B cell (primary cell): ENCODE measurements around the gene CFAP54. TPM values are rescaled to one million over a fixed set of nuclear protein-coding genes. Genes with fewer than 3 reads are reported as not detected.

Experiments used
- ATAC-seq: fragments of 200-7000 bp; cut with Tn5 transposase; one replicate; pipeline ENCODE4 v1.10.0; 2021; ENCODE audit warnings: low read depth, mild to moderate bottlenecking, moderate number of reproducible peaks, moderate library complexity
- CTCF ChIA-PET: fragments of 350-600 bp; sonication (Branson Sonifier 250); formaldehyde crosslinking; loops from one replicate; lab custom pipeline; 2021; ENCODE audit warnings: antibody characterized with exemption, inconsistent platforms; lab: Charles Lee
- POLR2A ChIA-PET: fragments of 350-600 bp; sonication (Branson Sonifier 250); formaldehyde crosslinking; loops from one replicate; lab custom pipeline; 2021; ENCODE audit warnings: antibody characterized with exemption; lab: Charles Lee
- DNase-seq: peaks from one replicate; pipeline ENCODE4 v3.0.0; 2013
- H2AFZ ChIP-seq: 2 replicates; pipeline ENCODE4 v1.6.1; 2012; ENCODE audit warnings: mild to moderate bottlenecking, low read depth, low read length; ENCODE audit not compliant: insufficient read depth, poor library complexity, severe bottlenecking
- H3K27ac ChIP-seq, 2 donors: 1 replicate in 1 of 2; 2 replicates in 1 of 2; pipeline ENCODE4 v1.5.1; 2012 to 2013; ENCODE audit warnings: low read length in 2 of 2, mild to moderate bottlenecking in 2 of 2, moderate library complexity in 1 of 2
- H3K27me3 ChIP-seq, 4 experiments: fragments of 200-600 bp in 1 of 4; sonication (generic) in 1 of 4; replicated peaks in 1 of 4; 1 replicate in 2 of 4; 2 replicates in 2 of 4; pipeline versions ENCODE4 v1.6.1 to v1.7.0; 2013 to 2016; ENCODE audit warnings: low read length in 3 of 4, mild to moderate bottlenecking in 2 of 4, mixed read lengths in 1 of 4, moderate library complexity in 1 of 4; ENCODE audit not compliant: insufficient read depth in 4 of 4, control insufficient read depth in 3 of 4; ENCODE audit errors: control extremely low read depth in 1 of 4
- H3K36me3 ChIP-seq, 2 experiments: replicated peaks in 1 of 2; 1 replicate in 1 of 2; 2 replicates in 1 of 2; pipeline versions ENCODE4 v1.6.1 to v1.7.1; 2013; ENCODE audit warnings: low read length in 1 of 2; ENCODE audit not compliant: insufficient read depth in 2 of 2, control insufficient read depth in 1 of 2; ENCODE audit errors: control extremely low read depth in 1 of 2, extremely low read depth in 1 of 2
- H3K4me1 ChIP-seq, 2 donors: fragments of 200-600 bp in 1 of 2; sonication (generic) in 1 of 2; 1 replicate in 1 of 2; 2 replicates in 1 of 2; pipeline versions ENCODE4 v1.5.1 to v1.6.1; 2013 to 2017; ENCODE audit warnings: low read length in 2 of 2; ENCODE audit not compliant: control insufficient read depth in 2 of 2, insufficient read depth in 2 of 2
- H3K4me2 ChIP-seq: replicated peaks from 2 replicates; pipeline ENCODE3; 2012; ENCODE audit warnings: mild to moderate bottlenecking, low read depth, low read length; ENCODE audit not compliant: poor library complexity, severe bottlenecking
- H3K4me3 ChIP-seq, 5 experiments: fragments of 200-600 bp in 1 of 5; sonication (generic) in 1 of 5; 1 replicate in 3 of 5; 2 replicates in 2 of 5; pipeline versions ENCODE4 v1.5.1 to v1.7.0; 2011 to 2016; ENCODE audit warnings: low read length in 4 of 5, mild to moderate bottlenecking in 4 of 5, low read depth in 2 of 5, control low read depth in 1 of 5, moderate library complexity in 1 of 5; ENCODE audit not compliant: insufficient read depth in 1 of 5; ENCODE audit errors: control extremely low read depth in 1 of 5, extremely low read depth in 1 of 5
- H3K79me2 ChIP-seq: fragments of 200-600 bp; sonication (generic); one replicate; pipeline ENCODE4 v1.6.0; 2016; ENCODE audit warnings: low read length; ENCODE audit not compliant: control insufficient read depth, insufficient read depth
- H3K9ac ChIP-seq: fragments of 200-600 bp; sonication (generic); 2 replicates; pipeline ENCODE4 v1.6.1; 2017; ENCODE audit warnings: mild to moderate bottlenecking, low read length, moderate library complexity
- H3K9me3 ChIP-seq, 3 donors: one replicate each; pipeline versions ENCODE4 v1.6.1 to v1.7.1; 2013; ENCODE audit warnings: low read length in 2 of 3; ENCODE audit not compliant: control insufficient read depth in 2 of 3, insufficient read depth in 1 of 3; ENCODE audit errors: control extremely low read depth in 1 of 3
- H4K20me1 ChIP-seq: 2 replicates; pipeline ENCODE4 v1.6.0; 2012; ENCODE audit warnings: mild to moderate bottlenecking, low read length; ENCODE audit not compliant: insufficient read depth, control insufficient read depth, poor library complexity, severe bottlenecking
- H3K27ac Mint-ChIP-seq: one replicate; pipeline ENCODE4 v1.8.0; 2021; ENCODE audit warnings: mixed read lengths
- H3K27me3 Mint-ChIP-seq: one replicate; pipeline ENCODE4 v1.8.0; 2021; ENCODE audit warnings: mixed read lengths
- H3K4me1 Mint-ChIP-seq: one replicate; pipeline ENCODE4 v1.8.0; 2021; ENCODE audit warnings: mixed read lengths
- H3K4me3 Mint-ChIP-seq: one replicate; pipeline ENCODE4 v1.8.0; 2021; ENCODE audit warnings: mixed read lengths
- H3K9me3 Mint-ChIP-seq: one replicate; pipeline ENCODE4 v1.8.0; 2022; ENCODE audit warnings: mixed read lengths; ENCODE audit not compliant: insufficient read depth
- EZH2 ChIP-seq: IDR thresholded peaks from 2 replicates; pipeline ENCODE4 v1.6.1; 2012; ENCODE audit warnings: borderline replicate concordance, low read depth, mild to moderate bottlenecking, moderate library complexity, low read length; ENCODE audit not compliant: insufficient read depth, poor library complexity, severe bottlenecking
- WGBS: methylation state at CpG from one replicate; pipeline ENCODE4 v1.1.5; 2013; ENCODE audit warnings: missing lambda C conversion rate; ENCODE audit not compliant: insufficient coverage; 5-methylcytosine and 5-hydroxymethylcytosine counted together
- intact Hi-C: fragments of 100-400 bp; cut with micrococcal nuclease; formaldehyde crosslinking; loops from one replicate; pipeline ENCODE4 v1.10.0; 2022
- polyA plus RNA-seq: library from polyadenylated mRNA; depleted of rRNA; stranded (reverse); fragments of >200 nt; gene quantifications from 2 replicates; pipeline ENCODE4 v1.2.3, GENCODE V29; 2012
- total RNA-seq, 2 donors: library from RNA; stranded (reverse); fragments of 120-200 nt in 1 of 2; gene quantifications; 1 replicate in 1 of 2; 2 replicates in 1 of 2; pipeline versions ENCODE4 v1.2.3 to v1.2.4, GENCODE V29; 2013 to 2022
- TF ChIP-seq, protein P1 (sequence below): fragments of 200-600 bp; IDR thresholded peaks from one replicate; pipeline ENCODE4 v1.8.0; 2022; ENCODE audit warnings: antibody characterized with exemption, mild to moderate bottlenecking

The CFAP54 gene
- total and polyA plus RNA-seq, 2 donors (not counting 1 experiment from before 2014, with no cell fraction given), result 0.12 to 0.76 TPM

DNA sequence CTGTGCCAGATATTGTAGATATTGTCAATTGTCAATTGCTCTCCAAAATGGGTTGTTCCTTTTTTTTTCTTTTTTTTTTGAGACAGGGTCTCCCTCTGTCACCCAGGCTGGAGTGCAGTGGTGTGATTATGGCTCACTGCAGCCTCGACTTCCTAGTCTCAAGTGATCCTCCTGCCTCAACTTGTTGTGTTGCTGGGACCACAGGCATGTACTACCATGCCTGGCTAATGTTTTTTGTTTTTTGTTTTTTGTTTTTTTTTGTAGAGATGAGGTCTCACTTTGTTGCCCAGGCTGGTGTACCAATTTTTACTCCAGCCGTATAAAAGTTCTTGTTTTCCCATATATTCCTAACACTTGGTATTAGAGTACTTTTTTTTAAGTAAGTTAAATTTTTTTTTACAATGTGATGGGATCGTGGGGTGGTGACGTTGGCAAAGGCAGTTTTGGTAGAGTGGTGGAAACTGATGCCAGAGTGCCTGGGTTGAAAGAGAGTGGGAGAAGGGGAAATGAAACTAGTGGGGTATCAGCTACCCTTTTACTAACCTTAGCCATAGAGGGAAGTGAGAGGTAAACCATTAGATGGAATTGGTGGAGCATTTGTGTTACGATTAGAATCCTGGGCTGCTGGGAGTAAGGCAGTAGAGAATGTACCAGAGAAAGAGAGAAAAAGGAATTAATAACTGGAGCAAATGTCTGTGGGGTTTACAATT is 33.0 kb upstream of the CFAP54 start:
- CTCF ChIA-PET, result interaction anchor here (1.0 to 2.2 kb wide), 4 partner anchors 10 to 60 kb away, joined by 3 to 9 read pairs (median 6); partner anchors contain the start of gene CDK17
- no peaks in the 10 kb centered on the region for H3K9me3 Mint-ChIP-seq
- H3K4me3 Mint-ChIP-seq, result peak overlapping the region; percentile 55
- DNase-seq, result peak; percentile 77
- H3K36me3 ChIP-seq, result no peaks in the 10 kb centered on the region
- POLR2A ChIA-PET, result interaction anchor here (0.6 to 0.9 kb wide), 3 partner anchors 19 to 49 kb away, joined by 3 read pairs; no protein-coding TSS in a partner anchor
- no peak overlapping the region for H3K4me3 ChIP-seq
- no peak overlapping the region for H3K27ac ChIP-seq
- ATAC-seq, result peak; percentile 92
- peak overlapping the region; percentile 74 for H3K27ac Mint-ChIP-seq
- no peak overlapping the region for H2AFZ ChIP-seq
- H3K4me1 Mint-ChIP-seq, result peaks cover 23% of the 10 kb centered on the region
- H3K9me3 ChIP-seq, result no peaks in the 10 kb centered on the region
- H3K79me2 ChIP-seq, result no peaks in the 10 kb centered on the region
- H3K9ac ChIP-seq, result no peak overlapping the region
- peak overlapping the region; percentile 50 for H3K4me2 ChIP-seq
- no peaks in the 10 kb centered on the region for H3K27me3 ChIP-seq
- no peak for TF ChIP-seq EZH2
- TF ChIP-seq, protein P1, sequence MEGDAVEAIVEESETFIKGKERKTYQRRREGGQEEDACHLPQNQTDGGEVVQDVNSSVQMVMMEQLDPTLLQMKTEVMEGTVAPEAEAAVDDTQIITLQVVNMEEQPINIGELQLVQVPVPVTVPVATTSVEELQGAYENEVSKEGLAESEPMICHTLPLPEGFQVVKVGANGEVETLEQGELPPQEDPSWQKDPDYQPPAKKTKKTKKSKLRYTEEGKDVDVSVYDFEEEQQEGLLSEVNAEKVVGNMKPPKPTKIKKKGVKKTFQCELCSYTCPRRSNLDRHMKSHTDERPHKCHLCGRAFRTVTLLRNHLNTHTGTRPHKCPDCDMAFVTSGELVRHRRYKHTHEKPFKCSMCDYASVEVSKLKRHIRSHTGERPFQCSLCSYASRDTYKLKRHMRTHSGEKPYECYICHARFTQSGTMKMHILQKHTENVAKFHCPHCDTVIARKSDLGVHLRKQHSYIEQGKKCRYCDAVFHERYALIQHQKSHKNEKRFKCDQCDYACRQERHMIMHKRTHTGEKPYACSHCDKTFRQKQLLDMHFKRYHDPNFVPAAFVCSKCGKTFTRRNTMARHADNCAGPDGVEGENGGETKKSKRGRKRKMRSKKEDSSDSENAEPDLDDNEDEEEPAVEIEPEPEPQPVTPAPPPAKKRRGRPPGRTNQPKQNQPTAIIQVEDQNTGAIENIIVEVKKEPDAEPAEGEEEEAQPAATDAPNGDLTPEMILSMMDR, result no peak
- H3K4me1 ChIP-seq, result peaks cover 24 to 25% of the 10 kb centered on the region in 2 donors
- H4K20me1 ChIP-seq, result no peaks in the 10 kb centered on the region
- WGBS, result 0% methylated on average over 1 of the region's 5 CpGs
- intact Hi-C loops, result loop anchor here (1.0 kb wide), 1 partner anchor 49 kb away; no protein-coding TSS in a partner anchor
- no peaks in the 10 kb centered on the region for H3K27me3 Mint-ChIP-seq
